ENCODE measurements around the gene ETV6. TPM values are rescaled to one million over a fixed set of nuclear protein-coding genes. Genes with fewer than 3 reads are reported as not detected.

Gene ETV6
- total and polyA plus RNA-seq, 2 experiments from 2014 or later: 9.1 to 11.9 TPM

DNA sequence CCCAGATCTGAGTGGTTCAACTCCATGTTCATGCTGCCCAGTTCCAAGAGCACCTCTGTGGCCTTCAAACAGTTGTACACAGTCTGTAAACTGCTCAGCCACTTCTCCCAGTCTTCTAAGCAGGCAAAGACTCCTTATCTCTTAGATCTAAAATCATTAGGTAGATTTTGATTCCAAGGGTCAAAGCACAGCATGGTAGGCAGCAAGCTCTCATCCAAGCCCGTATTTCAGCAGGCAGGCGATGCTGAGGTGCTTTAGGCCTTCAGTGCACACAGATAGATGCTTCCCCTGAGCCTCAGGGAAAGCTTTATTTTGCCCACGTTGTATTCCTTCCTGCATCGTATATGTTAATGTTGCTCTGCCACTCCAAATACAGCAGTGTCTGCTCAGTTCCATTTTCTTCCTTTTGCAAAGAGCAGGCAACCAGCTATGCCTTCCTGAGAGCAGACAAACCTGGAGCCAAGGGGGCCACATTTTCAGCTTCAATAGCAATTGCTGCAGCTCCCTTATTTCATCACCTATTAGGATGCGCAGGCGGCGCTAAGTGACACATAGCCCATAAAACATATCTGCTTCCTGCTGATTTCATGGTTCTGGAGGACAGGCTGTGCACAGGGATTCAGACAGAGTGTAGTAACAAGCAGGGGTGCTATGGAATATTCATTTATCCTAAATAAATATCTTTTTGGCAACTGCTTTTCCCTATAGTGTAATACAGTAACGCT, 67.5 kb downstream of the ETV6 start:
- TF ChIP-seq, protein P1, sequence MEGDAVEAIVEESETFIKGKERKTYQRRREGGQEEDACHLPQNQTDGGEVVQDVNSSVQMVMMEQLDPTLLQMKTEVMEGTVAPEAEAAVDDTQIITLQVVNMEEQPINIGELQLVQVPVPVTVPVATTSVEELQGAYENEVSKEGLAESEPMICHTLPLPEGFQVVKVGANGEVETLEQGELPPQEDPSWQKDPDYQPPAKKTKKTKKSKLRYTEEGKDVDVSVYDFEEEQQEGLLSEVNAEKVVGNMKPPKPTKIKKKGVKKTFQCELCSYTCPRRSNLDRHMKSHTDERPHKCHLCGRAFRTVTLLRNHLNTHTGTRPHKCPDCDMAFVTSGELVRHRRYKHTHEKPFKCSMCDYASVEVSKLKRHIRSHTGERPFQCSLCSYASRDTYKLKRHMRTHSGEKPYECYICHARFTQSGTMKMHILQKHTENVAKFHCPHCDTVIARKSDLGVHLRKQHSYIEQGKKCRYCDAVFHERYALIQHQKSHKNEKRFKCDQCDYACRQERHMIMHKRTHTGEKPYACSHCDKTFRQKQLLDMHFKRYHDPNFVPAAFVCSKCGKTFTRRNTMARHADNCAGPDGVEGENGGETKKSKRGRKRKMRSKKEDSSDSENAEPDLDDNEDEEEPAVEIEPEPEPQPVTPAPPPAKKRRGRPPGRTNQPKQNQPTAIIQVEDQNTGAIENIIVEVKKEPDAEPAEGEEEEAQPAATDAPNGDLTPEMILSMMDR (IDR thresholded peaks at IDR 0.05; ENCODE audit: low read depth, low read length): no peak
- Histone ChIP-seq H3K36me3 (no peaks in the 10 kb centered on the region), H3K4me3 (no peak overlapping the region), H3K9me3 (ENCODE audit: low read depth) (no peaks in the 10 kb centered on the region), H3K4me1 (ENCODE audit: low read depth) (peaks cover 30% of the 10 kb centered on the region), H3K27me3 (no peaks in the 10 kb centered on the region), H3K27ac (no peak overlapping the region)
- DNase-seq (ENCODE audit: low read depth in 1 of 2, low spot score in 1 of 2): no peak

DNA sequence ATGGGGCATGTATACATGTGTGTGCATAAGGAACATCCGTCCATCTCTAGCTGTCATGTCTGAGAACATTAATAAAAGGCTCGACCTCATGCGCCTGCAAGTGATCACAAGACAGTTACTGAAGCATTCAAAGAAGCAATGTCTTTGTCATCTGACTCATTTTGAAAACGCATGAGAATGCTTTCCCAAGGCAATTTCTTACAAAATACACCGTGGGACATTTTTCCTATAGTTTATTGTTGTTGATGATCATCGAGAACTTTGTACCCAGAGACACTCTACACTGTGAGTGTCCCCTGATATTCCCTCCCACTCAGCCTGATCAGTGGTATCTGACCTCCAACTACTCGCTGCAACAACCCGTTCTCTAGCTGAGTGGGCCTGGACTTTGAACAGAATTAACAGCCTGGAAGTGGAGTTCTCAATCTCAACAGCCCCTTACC, 68.1 kb downstream of the ETV6 start:
- Histone ChIP-seq H3K27ac (peak overlapping the region; percentile 40), H3K27me3 (no peaks in the 10 kb centered on the region), H3K9me3 (ENCODE audit: low read depth) (no peaks in the 10 kb centered on the region), H3K4me3 (no peak overlapping the region), H3K36me3 (no peaks in the 10 kb centered on the region), H3K4me1 (ENCODE audit: low read depth) (peaks cover 31% of the 10 kb centered on the region)
- no peak for DNase-seq (ENCODE audit: low read depth in 1 of 2, low spot score in 1 of 2)
- TF ChIP-seq, protein P1 (IDR thresholded peaks at IDR 0.05; ENCODE audit: low read depth, low read length): no peak

DNA sequence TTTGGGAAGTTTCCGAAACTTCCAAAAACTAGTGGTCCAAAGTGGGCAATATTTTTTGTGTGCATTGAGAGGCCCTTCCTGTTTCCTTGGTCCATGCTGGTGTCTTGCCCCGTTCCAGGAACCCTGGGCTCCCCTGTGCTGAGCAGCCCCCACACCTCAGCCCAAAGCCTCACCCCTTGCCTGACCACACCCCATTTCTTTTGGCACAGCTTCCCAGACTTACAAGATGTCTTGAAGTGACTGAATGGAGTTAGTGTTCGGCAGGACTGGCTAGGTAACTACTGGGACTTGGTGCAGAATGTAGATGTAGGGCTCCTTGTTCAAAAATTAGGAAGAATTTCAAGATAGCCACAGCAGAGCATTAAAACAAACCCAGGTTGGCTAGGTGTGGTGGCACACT, 68.6 kb downstream of the ETV6 start:
- H3K36me3 ChIP-seq: no peaks in the 10 kb centered on the region
- H3K4me3 ChIP-seq: no peak overlapping the region
- no peak overlapping the region for H3K27ac ChIP-seq
- TF ChIP-seq, protein P1 (IDR thresholded peaks at IDR 0.05; ENCODE audit: low read depth, low read length): no peak
- H3K9me3 ChIP-seq (ENCODE audit: low read depth): no peaks in the 10 kb centered on the region
- H3K27me3 ChIP-seq: no peaks in the 10 kb centered on the region
- no peak for DNase-seq (ENCODE audit: low read depth in 1 of 2, low spot score in 1 of 2)
- H3K4me1 ChIP-seq (ENCODE audit: low read depth): peaks cover 37% of the 10 kb centered on the region

DNA sequence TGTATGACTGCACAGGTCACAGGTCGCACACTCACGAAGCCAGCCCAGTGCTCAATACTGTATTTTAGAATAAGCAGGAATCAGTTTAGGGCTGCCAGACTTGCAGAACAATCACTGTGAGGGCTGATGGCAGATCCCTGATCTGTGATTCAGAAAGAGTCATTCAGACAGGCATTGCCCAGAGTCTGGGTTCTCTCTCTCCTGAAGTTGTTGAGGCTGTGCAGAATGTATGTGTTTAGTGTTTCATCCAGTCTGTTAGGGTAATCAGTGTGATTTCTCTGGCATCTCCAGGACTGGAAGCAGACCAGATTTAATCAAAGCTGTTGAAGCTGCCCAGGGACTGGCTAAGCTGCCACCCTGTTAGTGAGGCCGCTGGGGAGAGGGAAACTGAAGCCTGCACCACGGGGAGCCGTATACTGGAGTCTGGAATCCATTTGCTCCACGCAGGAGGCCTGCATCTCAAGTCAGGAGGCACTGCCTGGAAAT, 69.3 kb downstream of the ETV6 start:
- TF ChIP-seq, protein P1 (IDR thresholded peaks at IDR 0.05; ENCODE audit: low read depth, low read length): no peak
- no peaks in the 10 kb centered on the region for H3K27me3 ChIP-seq
- no peaks in the 10 kb centered on the region for H3K9me3 ChIP-seq (ENCODE audit: low read depth)
- peak overlapping the region; percentile 74 for H3K27ac ChIP-seq
- peaks cover 44% of the 10 kb centered on the region for H3K4me1 ChIP-seq (ENCODE audit: low read depth)
- H3K36me3 ChIP-seq: no peaks in the 10 kb centered on the region
- peak in 1 of 2 donors; percentile 38 for DNase-seq (ENCODE audit: low read depth in 1 of 2, low spot score in 1 of 2)
- H3K4me3 ChIP-seq: no peak overlapping the region

DNA sequence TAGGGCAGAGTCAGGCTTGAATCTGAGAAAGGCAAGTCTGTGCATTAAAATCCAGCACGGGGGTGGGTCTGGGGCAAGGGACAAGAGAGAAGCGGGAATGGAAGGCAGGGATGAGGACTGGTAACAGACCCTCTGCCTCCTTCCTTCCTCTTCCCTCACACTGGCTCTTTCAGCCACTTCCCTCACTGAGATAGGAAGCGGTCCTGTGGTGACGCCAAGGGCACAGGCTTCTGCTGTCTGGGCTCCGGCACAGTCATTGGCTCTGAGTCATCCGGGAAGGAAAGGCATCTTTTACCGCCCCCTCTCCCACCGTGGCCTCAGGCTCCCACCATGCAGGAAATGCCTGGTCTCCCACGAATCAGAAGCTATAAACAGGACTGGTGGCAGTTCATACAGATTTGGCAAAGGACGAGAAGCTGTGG, 70.2 kb downstream of the ETV6 start:
- Histone ChIP-seq H3K27ac (peak overlapping the region; percentile 74), H3K4me3 (no peak overlapping the region), H3K4me1 (ENCODE audit: low read depth) (peaks cover 51% of the 10 kb centered on the region), H3K27me3 (no peaks in the 10 kb centered on the region), H3K36me3 (no peaks in the 10 kb centered on the region), H3K9me3 (ENCODE audit: low read depth) (no peaks in the 10 kb centered on the region)
- peak in 1 of 2 donors; percentile 92 for DNase-seq (ENCODE audit: low read depth in 1 of 2, low spot score in 1 of 2)
- TF ChIP-seq, protein P1 (IDR thresholded peaks at IDR 0.05; ENCODE audit: low read depth, low read length): no peak

Measured in cardiac muscle cell (in vitro differentiated cells and primary cell).